ENCODE data around the gene FBXO36. TPM values are rescaled to one million over a fixed set of nuclear protein-coding genes. Genes with fewer than 3 reads are reported as not detected.

The FBXO36 gene
- total and polyA plus RNA-seq, 2 of the 8 experiments (the other 6 are each of a cell fraction or from before 2014, with no cell fraction given), result 3.4 TPM

DNA sequence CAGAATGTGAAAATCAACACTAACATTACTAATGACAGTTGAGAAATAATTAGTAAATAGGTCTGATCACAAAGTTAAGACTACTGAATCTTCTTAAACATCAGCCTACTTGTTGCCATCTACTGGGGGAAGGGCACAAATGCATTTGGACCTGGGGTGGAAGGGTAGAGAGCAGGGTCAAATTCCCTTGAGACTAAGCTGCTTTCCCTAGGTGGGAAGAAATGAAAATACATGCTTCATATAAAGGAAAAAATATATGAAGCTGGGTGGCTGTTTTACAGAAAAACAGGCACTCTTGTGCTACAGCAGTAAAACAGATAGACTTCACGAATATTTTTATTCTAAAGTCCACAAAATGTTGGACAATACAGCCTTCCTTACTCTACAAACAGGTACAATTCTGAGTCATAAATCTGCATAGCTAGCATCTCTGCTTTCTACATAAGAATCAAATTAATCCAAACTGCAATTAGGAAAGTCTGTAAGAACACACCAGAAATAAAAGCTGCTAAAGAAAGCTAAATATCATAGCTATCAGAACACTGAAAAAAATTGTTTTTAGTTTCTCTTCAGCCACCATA is 11.4 kb upstream of the FBXO36 start:
- Histone ChIP-seq H3K23me2 (ENCODE audit: low read depth, low read length) (no peaks in the 10 kb centered on the region), H3K9me3 (ENCODE audit: insufficient read depth in 2 of 2, low read depth in 1 of 2, low read length in 1 of 2) (no peaks in the 10 kb centered on the region), H2BK120ac (replicated peaks; ENCODE audit: low read depth, low read length) (no peak overlapping the region), H3K4me1 (replicated peaks in 1 of 4; ENCODE audit: control insufficient read depth in 3 of 4, insufficient read depth in 4 of 4, low read length in 3 of 4) (peaks cover 0 to 3% (median 1%) of the 10 kb centered on the region in 4 experiments; a peak in 2 of 7 replicates), H2BK12ac (ENCODE audit: low read depth, low read length) (no peak overlapping the region), H2BK5ac (ENCODE audit: low read depth, low read length) (no peak overlapping the region), H2AFZ (ENCODE audit: low read length) (no peak overlapping the region), H3K79me1 (ENCODE audit: low read depth, low read length) (no peaks in the 10 kb centered on the region; the same call in 1 of the 2 replicates), H3K27me3 (replicated peaks in 1 of 4; ENCODE audit: control insufficient read depth in 3 of 4, extremely low read depth in 1 of 4, insufficient read depth in 3 of 4, low read length in 3 of 4) (no peaks in the 10 kb centered on the region), H3K56ac (replicated peaks; ENCODE audit: insufficient read length, low read depth, low read length) (no peak overlapping the region), H3K9ac (replicated peaks in 1 of 4; ENCODE audit: extremely low read depth in 1 of 4, low read depth in 3 of 4, low read length in 3 of 4) (no peak overlapping the region), H2BK20ac (ENCODE audit: low read length) (no peak overlapping the region), H3K4ac (replicated peaks; ENCODE audit: insufficient read length, low read depth, low read length) (no peak overlapping the region), H3K14ac (ENCODE audit: insufficient read length) (no peak overlapping the region), H3K4me3 (ENCODE audit: extremely low read depth in 1 of 4, insufficient read depth in 2 of 4, low read depth in 3 of 4, low read length in 4 of 4) (no peak overlapping the region), H3K27ac (ENCODE audit: low read depth, low read length) (no peak overlapping the region), H4K91ac (replicated peaks; ENCODE audit: insufficient read length, low read length) (no peak overlapping the region), H4K5ac (ENCODE audit: insufficient read length, low read depth, low read length) (no peak overlapping the region), H4K8ac (ENCODE audit: extremely low read depth, insufficient read depth, low read length) (no peak overlapping the region), H3K36me3 (ENCODE audit: control insufficient read depth in 2 of 4, insufficient read depth in 4 of 4, low read length in 3 of 4) (peaks cover 0 to 5% (median 2%) of the 10 kb centered on the region in 4 experiments; a peak in 2 of 8 replicates), H3K23ac (ENCODE audit: insufficient read length) (no peak overlapping the region), H2AK5ac (ENCODE audit: low read depth, low read length) (no peak overlapping the region), H3K79me2 (ENCODE audit: control insufficient read depth in 1 of 2, insufficient read depth in 2 of 2, low read length in 2 of 2) (peaks cover 8 to 97% of the 10 kb centered on the region in 2 experiments; a peak in 3 of 4 replicates), H3K4me2 (ENCODE audit: insufficient read depth in 1 of 2, low read depth in 2 of 2, low read length in 2 of 2) (no peak overlapping the region), H2BK15ac (ENCODE audit: low read length) (no peak overlapping the region), H3K18ac (ENCODE audit: extremely low read depth, low read length) (no peak overlapping the region), H4K20me1 (replicated peaks in 1 of 2; ENCODE audit: control insufficient read depth in 1 of 2, insufficient read depth in 2 of 2, low read length in 2 of 2) (peaks cover 5 to 6% of the 10 kb centered on the region in 2 experiments)
- TF ChIP-seq SP1 (IDR thresholded peaks at IDR 0.05; ENCODE audit: low read depth, low read length) (no peak), RAD21 (IDR thresholded peaks at IDR 0.05 in 1 of 2, conservative IDR thresholded peaks at IDR 0.05 in 1 of 2; ENCODE audit: low read depth in 2 of 2, low read length in 2 of 2) (peak; percentile 51 to 57)
- TF ChIP-seq, protein P1, sequence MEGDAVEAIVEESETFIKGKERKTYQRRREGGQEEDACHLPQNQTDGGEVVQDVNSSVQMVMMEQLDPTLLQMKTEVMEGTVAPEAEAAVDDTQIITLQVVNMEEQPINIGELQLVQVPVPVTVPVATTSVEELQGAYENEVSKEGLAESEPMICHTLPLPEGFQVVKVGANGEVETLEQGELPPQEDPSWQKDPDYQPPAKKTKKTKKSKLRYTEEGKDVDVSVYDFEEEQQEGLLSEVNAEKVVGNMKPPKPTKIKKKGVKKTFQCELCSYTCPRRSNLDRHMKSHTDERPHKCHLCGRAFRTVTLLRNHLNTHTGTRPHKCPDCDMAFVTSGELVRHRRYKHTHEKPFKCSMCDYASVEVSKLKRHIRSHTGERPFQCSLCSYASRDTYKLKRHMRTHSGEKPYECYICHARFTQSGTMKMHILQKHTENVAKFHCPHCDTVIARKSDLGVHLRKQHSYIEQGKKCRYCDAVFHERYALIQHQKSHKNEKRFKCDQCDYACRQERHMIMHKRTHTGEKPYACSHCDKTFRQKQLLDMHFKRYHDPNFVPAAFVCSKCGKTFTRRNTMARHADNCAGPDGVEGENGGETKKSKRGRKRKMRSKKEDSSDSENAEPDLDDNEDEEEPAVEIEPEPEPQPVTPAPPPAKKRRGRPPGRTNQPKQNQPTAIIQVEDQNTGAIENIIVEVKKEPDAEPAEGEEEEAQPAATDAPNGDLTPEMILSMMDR (IDR thresholded peaks at IDR 0.05; ENCODE audit: control extremely low read depth in 1 of 3, insufficient read depth in 1 of 3, low read depth in 1 of 3, low read length in 3 of 3), result peak in 2 of 3 experiments; percentile 48 to 66; a peak in 3 of 4 replicates
- TF ChIP-seq, protein P2, sequence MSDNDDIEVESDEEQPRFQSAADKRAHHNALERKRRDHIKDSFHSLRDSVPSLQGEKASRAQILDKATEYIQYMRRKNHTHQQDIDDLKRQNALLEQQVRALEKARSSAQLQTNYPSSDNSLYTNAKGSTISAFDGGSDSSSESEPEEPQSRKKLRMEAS (IDR thresholded peaks at IDR 0.05), result no peak
- FAIRE-seq, result peak; percentile 75
- WGBS, 2 experiments (ENCODE audit: extremely low coverage in 1 of 2, insufficient coverage in 1 of 2, insufficient read length in 1 of 2, insufficient replicate concordance in 2 of 2, low coverage in 1 of 2, low lambda C conversion rate in 2 of 2, missing lambda C conversion rate in 1 of 2), result 4% methylated on average over 1 of the region's 1 CpG; no CpG with 5 or more reads in 1 of the 2 experiments
- DNase-seq (ENCODE audit: low read depth in 1 of 2, low spot score in 2 of 2), result no peak
- CTCF ChIA-PET (ENCODE audit: partially characterized antibody), result interaction anchor here (0.6 to 2.1 kb wide), 23 partner anchors 8 to 868 kb away, joined by 3 to 16 read pairs (median 4); no protein-coding TSS in a partner anchor
- POLR2A ChIA-PET (ENCODE audit: partially characterized antibody), result interaction anchor here (0.8 to 1.1 kb wide), 3 partner anchors 9 to 58 kb away, joined by 3 read pairs; partner anchors contain the start of genes FBXO36 and TRIP12
